ENCODE measurements around the gene UBE2O.

GRCh38 chr17:76496464-76496863 is 43.5 kb upstream of the UBE2O start:
- TF ChIP-seq CSDC2 (CRISPR knock-in tag; IDR thresholded peaks at IDR 0.05) (no peak), ESRRG (CRISPR knock-in tag; IDR thresholded peaks at IDR 0.05) (no peak), TCF4 (CRISPR knock-in tag; IDR thresholded peaks at IDR 0.05; ENCODE audit: borderline replicate concordance) (no peak), GLIS3 (CRISPR knock-in tag; IDR thresholded peaks at IDR 0.05) (no peak), SNAI2 (CRISPR knock-in tag; IDR thresholded peaks at IDR 0.05) (no peak), ZFP30 (CRISPR knock-in tag; IDR thresholded peaks at IDR 0.05) (no peak), ZNF70 (CRISPR knock-in tag; IDR thresholded peaks at IDR 0.05) (no peak), ZC3H10 (CRISPR knock-in tag; IDR thresholded peaks at IDR 0.05) (no peak), ZFP3 (CRISPR knock-in tag; IDR thresholded peaks at IDR 0.05) (no peak), ISL1 (CRISPR knock-in tag; IDR thresholded peaks at IDR 0.05) (no peak), ZNF8 (CRISPR knock-in tag; IDR thresholded peaks at IDR 0.05) (no peak)
- TF ChIP-seq, protein P1, sequence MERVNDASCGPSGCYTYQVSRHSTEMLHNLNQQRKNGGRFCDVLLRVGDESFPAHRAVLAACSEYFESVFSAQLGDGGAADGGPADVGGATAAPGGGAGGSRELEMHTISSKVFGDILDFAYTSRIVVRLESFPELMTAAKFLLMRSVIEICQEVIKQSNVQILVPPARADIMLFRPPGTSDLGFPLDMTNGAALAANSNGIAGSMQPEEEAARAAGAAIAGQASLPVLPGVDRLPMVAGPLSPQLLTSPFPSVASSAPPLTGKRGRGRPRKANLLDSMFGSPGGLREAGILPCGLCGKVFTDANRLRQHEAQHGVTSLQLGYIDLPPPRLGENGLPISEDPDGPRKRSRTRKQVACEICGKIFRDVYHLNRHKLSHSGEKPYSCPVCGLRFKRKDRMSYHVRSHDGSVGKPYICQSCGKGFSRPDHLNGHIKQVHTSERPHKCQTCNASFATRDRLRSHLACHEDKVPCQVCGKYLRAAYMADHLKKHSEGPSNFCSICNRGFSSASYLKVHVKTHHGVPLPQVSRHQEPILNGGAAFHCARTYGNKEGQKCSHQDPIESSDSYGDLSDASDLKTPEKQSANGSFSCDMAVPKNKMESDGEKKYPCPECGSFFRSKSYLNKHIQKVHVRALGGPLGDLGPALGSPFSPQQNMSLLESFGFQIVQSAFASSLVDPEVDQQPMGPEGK (CRISPR knock-in tag; IDR thresholded peaks at IDR 0.05; ENCODE audit: borderline replicate concordance), result no peak
